Amniotic epithelial cell (primary cell): ENCODE measurements around the gene C1orf105.

Experiments used
- DNase-seq: peaks from one replicate; pipeline ENCODE4 v3.0.0-alpha.2; 2010; ENCODE audit warnings: low read depth

C1orf105 gene

DNA sequence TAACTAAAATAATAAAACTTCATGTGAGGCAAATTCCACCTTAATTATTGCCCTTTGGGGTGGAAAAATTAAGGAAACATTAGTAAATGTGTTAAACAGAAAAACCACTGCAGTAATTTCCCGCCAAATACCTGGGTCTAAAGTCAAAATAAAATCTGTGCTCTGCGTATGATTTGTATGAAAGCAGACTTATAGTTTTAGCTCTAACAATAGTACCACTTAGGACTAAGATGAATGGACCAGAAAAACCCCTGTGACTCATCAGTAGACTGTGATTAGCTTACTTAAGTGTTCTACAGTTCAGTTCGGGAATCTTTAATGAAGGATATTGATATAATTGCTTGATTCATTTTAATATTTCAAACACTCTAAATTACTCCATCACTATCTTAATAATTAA, 23.3 kb upstream of the C1orf105 start:
- DNase-seq = peak; percentile 82

DNA sequence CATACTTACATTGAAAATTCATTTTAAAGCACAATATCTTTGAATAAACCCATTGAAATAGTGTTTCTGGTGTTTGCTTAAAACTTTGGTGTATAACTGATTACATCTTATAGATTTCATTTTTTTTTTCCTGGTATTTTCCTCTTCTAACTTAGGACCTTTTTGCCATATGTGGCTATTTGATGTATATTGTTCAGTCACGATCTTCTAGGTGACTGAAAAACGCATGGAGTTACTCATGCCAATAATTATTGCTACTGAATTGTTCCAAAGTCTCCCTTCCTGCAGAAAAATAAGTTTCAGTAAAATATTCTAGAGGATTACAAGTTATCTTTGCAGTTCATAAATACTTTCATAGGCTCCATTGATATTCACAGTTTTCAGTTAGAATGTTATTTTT, 22.9 kb upstream of the C1orf105 start:
- no peak for DNase-seq

DNA sequence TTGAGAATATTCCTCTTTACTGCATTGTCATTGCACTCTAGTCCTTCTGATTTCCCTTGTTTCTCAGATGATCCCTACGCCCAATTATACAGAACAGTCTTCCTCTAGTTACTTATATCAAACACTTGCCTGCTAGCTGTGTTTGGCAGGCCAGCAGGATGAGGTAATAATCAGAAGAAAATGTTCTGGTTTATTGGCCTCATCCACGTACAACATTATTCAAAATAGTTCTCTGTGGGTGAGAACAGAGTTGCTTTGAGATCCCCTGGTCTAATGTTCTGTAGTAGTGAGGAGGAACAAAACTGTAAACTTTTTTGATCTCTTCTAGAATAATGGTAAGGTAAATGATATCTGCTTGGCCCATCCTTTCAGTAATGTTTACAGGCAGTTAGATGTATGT, 22.3 kb upstream of the C1orf105 start:
- DNase-seq = peak; percentile 33

DNA sequence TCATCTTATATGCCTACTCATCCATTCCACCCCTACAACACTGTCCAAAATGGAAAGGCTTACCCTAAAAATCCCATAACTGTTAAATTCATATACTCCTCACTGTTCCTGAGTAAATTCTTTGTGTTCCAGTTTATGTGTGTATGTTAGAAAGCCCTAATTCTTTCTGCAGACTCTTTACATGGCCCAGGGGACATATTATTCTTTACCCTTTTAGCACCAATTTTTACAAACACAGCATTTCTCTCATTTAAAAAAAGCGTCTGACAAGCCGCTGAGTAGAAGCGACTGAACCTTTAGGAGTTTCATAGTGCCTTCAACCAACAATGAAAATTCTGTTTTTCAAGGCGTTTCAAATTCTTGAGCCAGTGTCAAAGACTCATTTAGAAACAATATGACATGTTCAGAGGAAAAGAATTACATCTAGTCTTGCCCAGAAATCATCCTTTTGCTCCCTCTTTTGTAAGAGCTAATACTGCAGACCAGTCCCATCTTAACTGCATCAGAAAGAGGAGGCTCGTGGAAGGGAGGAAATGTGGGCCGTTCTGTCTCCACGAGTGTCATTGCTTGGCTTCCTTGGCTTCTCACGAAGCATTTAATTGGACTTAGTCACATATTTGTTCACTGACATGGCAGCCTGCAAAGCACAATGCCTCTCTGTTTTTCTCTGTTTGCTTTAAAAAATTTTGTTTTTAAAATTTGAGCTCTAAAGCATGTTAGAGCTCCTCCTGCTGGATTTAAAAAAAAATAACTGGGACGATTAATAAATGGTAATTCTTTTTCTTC, 21.3 kb upstream of the C1orf105 start:
- peak; percentile 92 for DNase-seq

DNA sequence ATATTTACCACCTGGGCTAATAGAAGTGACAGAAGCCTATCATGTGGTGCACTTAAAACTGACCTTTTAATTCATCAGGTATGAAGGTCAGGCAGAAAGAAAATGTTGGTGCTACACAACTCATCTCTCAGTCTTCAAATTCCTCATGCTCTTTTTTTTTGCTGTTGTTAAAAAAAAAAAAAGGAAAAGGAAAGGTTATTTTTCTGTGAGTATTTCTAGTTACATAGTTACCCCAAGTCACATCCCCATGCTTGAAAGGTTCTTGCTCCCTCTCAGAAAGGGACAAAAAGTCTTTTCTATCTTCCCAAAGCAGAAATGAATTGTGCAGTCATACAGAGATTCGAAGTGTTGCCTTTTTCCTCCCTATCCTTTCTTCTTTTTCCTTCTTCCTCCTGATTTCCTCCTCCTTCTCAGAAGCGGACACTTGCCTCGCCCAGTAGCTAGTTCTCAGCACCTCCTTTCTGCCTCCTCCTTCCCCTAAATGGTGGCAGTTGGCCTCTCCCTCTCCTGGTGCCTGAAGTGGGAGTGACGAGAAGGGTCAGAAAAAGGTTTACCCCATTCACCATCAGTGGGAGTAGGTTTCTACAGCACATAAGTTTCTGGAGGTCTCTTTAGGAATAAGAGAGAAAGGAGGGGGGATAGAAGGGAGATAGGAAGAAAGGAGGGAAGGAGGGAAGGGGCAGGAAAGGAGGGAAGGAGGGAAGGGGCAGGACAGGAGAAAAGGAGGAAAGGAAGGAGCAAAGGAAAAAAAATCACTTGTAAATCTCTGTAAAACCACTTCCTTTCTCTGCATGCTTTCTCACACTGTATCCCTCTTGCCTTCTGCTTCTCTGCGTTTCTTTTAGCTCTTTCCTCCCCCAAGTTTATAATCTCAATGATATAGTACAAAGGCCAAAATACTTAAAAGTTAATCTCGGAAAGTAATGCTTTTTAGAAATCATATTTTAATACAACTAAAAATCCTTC, 20.4 kb upstream of the C1orf105 start:
- DNase-seq = no peak

DNA sequence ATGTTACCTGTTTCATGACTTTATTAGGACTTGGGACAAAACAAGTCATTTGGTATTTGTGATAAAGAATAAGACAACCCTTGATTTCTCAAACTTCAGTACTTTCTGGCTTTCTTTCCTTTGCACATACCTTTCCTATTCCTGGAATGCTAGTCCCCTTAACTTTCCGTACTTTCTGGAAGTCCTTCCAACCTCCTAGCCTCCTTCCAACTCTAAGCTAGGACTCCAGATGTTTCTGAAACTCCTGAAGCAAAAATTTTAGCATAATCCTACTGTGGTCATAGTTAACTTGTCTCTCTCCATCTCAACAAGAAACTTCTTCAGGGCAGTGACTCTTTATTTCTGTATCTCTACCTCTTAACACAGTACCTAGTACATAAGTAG, 19.8 kb upstream of the C1orf105 start:
- no peak for DNase-seq

DNA sequence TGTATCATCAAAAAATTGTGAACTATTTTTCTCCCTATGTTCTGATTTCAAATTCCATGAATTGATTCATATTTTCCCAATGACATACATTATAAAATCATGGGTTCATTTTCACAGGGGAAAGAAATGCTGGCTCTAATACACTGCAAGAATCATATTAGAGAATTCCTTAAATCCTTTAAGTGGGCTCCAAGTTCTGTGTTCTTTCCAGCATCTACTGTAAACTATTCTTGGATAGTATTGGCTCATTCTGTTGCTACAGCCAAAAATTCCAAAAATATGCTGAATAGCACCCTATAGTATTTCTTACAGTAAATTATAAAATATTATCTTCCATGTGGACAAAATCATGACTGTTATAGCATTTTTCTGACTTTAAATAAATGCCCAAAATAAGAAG, 19.0 kb upstream of the C1orf105 start:
- no peak for DNase-seq

DNA sequence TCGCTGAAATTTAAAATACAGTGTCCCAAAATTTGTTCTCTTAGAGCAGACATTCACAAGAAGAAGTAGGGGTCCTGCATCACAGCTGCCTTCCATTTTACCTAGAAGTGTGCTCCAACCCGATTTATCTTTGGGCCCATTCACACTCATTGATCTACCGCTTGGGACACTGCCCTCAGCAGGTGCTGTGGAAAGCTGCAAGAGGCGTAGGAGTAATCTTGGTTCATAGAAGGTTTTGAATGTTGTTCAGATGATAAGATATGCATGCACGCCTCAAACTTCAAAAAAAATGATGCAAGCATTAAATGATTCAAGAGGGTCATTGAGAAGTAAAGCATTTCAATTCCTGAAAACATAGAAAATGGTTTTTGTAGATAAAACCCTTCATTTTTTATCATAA, 18.6 kb upstream of the C1orf105 start:
- peak; percentile 47 for DNase-seq

DNA sequence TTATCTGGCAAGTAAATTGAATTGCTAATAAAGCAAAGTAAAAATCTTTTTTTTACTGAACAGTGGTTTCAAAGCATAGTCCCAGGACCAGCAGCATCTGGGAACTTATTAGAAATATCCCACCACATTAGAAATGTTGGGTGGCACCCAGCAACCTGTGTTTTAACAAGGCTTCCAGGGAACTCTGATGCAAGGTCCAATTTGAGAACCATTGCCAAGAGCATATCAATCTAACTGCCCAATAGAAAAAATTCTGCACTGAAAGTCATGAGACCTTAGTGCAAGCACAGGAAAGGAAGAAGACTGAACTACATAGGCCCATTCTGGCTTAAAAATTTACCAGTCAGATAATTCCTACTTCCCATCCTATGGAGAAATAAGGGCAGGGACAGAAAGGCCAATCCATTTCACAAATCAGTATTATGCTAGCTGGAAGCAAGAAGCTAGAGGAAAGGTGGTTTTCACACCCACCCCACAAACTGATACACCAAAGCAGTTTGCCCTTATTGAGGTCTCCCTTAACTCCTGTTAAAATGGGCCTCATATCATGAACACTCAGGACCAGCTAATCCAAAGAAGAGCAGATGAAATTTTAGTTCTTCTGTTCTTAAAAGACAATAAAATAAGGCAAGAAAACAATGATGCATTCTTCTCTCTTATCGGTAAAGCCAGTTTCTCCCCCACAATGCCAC, 17.5 kb upstream of the C1orf105 start:
- DNase-seq = no peak

DNA sequence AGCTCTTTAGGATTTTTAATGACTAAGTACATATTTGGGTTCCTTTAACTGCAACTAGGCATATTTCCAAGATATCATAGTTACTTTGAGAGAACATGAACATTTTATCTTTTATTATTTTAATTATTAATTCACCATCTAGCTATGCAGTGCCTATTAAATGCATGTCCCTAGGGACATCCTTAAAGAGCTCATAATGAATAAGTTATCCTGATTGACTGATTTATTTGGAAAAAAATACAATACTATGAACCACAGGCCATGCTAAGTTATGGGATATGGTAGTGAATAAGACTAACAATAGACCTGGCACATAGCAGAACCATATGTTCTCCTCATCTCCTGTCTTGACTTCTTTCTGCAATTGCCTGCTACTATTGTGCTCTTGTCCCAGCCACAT, 16.4 kb upstream of the C1orf105 start:
- no peak for DNase-seq

DNA sequence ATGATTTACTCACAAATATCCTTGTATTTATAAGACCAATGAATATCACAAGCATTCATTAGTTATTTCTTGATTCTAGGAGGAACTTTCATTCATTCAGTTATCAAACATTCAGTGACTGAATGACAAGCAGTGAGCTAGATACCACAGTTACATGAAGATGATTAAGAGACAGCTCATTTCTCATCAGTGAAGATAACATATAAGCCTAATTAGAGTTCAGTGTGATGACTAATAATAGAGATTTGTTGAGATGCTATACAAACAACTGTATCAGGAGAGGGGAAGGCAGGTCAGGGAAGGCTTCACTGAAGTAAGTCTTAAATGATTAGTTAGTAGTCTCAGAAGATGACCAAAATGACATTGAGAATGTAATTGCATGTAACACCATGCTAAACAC, 14.6 kb upstream of the C1orf105 start:
- peak; percentile 34 for DNase-seq

DNA sequence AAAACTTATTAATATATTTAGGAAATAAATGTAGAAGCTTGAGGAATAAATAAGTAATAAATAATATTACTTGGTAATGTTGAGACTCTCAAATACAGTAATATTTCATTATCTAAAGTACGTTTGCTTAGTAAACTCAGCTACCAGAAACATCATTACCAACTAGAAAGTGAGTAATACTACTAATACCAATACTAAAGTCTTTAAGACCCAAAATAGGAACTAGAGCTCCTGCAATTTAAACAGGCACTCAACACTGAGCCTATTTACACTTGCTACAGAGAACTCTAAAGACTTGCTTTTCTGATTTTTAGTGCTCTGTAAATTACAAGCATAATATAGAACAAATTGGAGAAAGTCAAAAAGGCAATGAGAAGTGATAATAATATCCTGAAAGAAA, 13.5 kb upstream of the C1orf105 start:
- no peak for DNase-seq

DNA sequence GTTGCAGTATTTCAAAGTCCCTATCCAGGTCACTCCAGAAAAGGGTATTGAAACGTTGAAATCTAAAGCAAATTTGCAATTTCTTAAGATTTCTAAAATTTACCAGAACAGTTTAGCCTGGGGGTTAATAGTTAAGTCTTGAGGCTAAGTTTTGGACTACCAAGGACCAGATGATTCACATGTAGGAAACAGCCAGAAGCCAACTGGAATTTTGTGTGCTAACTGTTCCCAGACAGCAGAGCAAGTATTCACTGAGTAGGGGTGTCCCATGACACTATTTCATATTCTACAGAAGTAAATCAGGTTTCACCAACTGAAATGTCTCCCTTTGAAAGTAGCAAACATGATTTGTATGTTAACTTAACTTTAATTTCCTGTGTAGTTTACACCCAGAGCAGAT, 11.5 kb upstream of the C1orf105 start:
- DNase-seq = peak; percentile 36

DNA sequence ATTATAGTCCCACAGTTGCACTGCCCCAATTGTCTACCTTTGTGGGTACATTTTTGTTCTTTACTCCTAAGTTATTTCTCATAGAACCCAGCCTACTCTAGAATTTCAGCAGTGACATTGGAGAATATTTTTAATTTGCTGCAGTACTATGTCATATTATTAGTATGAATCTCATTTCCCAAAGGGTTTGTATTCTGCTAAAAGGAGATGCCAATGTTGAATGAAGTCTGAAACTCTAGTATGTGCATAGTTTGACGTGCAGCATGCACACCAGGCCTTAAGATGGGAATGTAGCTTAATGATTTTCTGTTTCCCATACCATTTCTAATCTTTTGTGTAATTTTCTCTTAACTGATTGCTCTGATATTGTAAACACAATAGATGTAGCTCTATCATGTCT, 10.5 kb upstream of the C1orf105 start:
- no peak for DNase-seq

DNA sequence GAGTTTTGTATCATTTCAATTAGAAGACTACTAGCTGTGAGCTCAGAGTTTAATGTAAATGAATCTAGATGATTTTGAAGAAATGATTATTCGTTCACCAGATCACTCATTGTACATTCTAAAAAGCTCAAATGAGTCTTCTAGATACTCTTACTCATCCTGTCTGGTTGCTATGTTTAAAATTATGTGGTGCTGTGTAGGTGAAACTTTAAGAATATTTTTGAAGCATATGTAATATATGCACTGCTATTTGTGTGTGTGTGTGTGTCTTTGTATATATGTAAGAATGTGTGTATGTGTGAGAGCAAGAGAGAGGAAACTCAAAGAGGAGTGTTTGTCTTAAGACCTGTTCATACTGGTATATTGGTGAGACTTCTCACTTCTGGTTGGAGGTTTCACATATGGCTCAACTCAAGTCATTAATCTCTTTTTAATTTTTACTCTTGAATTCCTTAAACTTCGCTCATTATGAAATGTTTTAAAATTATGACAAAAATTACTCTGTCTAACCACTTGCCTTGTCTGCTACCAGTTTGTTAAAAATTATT, 8.6 kb upstream of the C1orf105 start:
- DNase-seq = no peak

DNA sequence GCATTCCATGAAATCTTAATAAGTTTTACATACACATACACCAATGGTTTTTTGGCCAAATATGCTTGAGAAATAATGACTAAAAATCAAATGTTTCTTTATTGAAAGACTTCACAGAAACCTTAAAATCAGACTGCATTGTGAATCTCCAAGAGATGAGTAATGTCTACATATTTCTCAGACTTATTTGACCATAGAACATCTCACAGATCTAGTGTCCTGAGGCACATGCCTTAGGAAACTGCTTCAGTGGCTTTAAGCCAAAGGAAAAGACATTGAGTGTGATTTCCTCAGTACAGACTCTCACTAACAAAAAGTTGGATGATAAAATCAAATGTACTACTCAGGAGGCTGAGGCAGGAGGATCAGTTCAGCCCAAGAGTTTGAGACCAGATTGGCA, 6.2 kb upstream of the C1orf105 start:
- DNase-seq = peak; percentile 49

DNA sequence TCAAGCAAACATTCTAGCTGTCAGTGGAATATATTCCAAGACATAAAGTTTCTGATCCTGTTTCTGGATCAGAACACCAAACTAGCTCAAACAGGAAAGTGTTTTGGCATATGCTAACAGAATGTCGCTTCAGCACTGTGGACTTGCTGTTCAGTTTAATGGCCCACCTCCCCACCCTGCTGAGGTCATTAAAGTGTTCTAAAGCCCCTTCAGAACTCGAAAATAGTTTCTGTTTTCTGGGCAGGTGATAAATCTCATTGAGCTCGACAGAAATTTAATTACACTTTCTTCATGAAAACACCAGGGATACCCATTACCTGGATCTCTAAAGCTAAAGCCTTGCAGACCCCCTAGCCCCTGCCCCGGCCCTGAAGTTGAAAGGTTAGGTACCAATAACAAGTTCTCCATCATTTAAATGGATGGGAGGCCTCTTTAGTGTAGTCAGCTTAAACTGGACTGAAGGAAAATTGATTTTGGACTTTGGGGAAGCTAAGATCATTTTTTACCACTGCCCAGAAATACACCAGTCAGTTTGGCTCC, 3.9 kb upstream of the C1orf105 start:
- no peak for DNase-seq

DNA sequence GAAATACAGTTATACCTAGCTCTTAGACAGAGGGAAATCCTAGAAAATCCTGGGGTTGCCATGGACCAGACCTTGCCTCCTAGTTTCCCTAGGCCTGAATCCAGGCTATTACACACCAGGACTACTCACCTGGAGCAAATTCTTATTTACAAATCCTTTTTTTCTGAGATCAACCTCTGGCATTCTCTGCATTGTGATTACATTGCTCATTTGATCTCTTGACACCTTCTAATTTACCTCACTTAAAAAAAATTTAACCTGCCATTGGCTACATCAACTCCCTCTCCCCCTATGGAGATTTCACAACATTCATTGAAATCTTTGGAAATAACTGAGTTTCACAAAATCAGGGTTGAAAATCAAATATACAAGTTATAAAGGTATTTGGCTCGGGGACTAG, 2.9 kb upstream of the C1orf105 start:
- DNase-seq = no peak

DNA sequence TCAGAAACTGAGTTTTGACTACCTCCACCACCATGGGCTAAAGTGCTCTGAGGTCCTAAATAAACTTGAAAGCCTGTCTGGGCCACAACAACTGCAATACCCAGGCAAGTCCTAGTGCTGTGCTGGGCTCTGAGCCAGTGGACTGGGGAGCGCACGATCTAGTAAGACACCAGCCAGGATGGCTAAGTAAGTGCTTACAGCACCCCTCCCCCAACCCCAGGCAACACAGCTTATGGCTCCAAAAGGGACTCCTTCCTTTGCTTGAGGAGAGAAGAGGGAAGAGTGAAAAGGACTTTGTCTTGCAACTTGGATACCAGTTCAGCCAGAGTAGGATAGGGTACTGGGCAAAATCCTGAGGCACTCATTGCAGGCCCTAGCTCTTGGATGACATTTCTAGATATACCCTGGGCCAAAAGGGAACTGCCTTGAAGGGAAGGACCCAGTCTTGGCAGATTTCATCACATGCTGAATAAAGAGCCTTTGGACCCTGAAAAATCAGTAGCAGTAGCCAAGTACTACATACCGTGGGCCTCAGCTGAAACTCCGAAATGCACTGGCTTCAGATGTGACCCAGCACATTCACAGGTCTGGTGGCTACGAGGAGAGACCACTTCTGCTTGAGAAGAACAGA, 1.6 kb downstream of the C1orf105 start:
- DNase-seq = no peak

DNA sequence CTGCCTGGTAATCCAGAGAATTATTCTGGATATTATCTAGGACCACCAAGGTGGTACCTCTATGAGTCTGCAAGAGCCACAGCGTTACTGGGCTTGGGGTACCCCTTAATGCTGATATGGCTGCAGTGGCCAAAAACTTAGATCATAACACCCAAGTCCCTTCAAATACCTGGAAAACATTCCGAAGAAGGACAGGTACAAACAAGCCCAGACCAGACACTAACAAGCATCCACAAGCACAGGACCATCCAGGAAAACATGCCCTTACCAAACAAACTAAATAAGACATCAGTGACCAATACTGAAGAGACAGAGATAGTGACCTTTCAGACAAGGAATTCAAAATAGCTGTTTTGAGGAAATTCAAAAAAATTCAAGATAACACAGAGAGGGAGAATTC, 2.9 kb downstream of the C1orf105 start:
- DNase-seq = no peak

DNA sequence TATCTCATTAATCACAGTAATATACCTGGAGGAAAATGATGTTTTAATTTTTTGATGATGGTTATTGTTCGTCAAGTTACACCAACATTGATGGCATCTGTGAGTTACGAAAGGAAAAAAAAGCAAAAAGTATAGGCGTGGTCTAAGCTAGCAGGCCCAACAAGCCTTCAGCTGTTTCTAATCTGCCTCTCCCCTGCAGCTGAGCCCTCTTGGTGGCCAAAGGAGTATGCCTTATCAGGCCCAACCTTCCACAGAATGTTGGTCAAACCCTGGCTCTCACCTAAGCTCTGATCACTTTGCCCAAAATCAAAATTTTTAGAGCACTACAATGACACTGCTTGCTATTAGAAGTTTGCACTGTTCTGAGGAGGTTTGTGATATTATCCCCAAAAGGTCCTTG, 4.9 kb downstream of the C1orf105 start:
- DNase-seq = no peak

DNA sequence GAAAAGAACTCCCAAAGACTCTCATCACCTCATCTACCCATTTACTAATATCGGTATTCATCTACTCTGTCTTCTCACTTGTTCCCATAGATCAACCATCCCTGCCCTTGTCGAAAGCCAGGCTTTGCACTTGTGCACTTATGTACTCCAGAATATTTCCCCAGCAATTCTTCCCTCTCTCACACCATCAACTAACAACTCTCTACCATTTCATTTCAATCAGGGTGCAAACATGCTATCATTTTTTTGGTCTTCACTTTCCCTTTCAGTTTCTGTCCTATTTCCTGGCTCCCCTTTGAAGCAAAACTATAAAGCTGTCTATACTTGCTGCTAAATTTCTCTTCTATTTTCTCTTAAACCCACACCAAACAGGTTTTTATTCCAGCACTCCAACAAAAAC, 6.7 kb downstream of the C1orf105 start:
- no peak for DNase-seq
